GM23338 (cell line): ENCODE data around the gene SMARCE1. TPM values are rescaled to one million over a fixed set of nuclear protein-coding genes. Genes with fewer than 3 reads are reported as not detected.

ENCODE experiments used
- ATAC-seq: fragments of 200-7000 bp; cut with Tn5 transposase; 3 replicates; pipeline ENCODE4 v1.9.1; 2020
- DNase-seq: peaks from one replicate; pipeline ENCODE4 v3.0.0-alpha.2; 2015; ENCODE audit warnings: low spot score
- H2AFZ ChIP-seq: fragments of 200-600 bp; sonication (generic); 2 replicates; pipeline ENCODE4 v1.8.0; 2016; ENCODE audit warnings: antibody characterized with exemption, mild to moderate bottlenecking, moderate library complexity
- H3F3A ChIP-seq: fragments of 200-600 bp; sonication (generic); replicated peaks from 2 replicates; pipeline ENCODE4 v1.8.0; 2017; ENCODE audit warnings: antibody characterized with exemption, mixed run types, low read depth
- H3K27ac ChIP-seq: fragments of 200-600 bp; sonication (generic); 2 replicates; pipeline ENCODE4 v1.6.1; 2016; ENCODE audit warnings: low read depth
- H3K27me3 ChIP-seq: fragments of 200-600 bp; sonication (generic); 2 replicates; pipeline ENCODE4 v1.8.0; 2016; ENCODE audit warnings: mild to moderate bottlenecking, mixed run types, moderate library complexity; ENCODE audit not compliant: insufficient read depth
- H3K36me3 ChIP-seq: fragments of 200-600 bp; sonication (generic); 2 replicates; pipeline ENCODE4 v1.8.0; 2016; ENCODE audit warnings: mild to moderate bottlenecking; ENCODE audit not compliant: insufficient read depth
- H3K4me1 ChIP-seq: fragments of 200-600 bp; sonication (generic); 2 replicates; pipeline ENCODE4 v1.8.0; 2016; ENCODE audit warnings: mild to moderate bottlenecking, moderate library complexity; ENCODE audit not compliant: insufficient read depth
- H3K4me2 ChIP-seq: fragments of 200-600 bp; sonication (generic); 2 replicates; pipeline ENCODE4 v1.7.1; 2017; ENCODE audit warnings: mixed run types
- H3K4me3 ChIP-seq: fragments of 200-600 bp; sonication (generic); 2 replicates; pipeline ENCODE4 v1.6.1; 2016; ENCODE audit warnings: mixed run types
- H3K79me2 ChIP-seq: fragments of 200-600 bp; sonication (generic); replicated peaks from 2 replicates; pipeline ENCODE4 v1.8.0; 2017; ENCODE audit warnings: mild to moderate bottlenecking; ENCODE audit not compliant: insufficient read depth
- H3K9me2 ChIP-seq: fragments of 200-600 bp; sonication (generic); 2 replicates; pipeline ENCODE4 v1.8.0; 2017; ENCODE audit not compliant: insufficient read depth
- H4K20me1 ChIP-seq: fragments of 200-600 bp; sonication (generic); replicated peaks from 2 replicates; pipeline ENCODE4 v1.8.0; 2017; ENCODE audit warnings: mild to moderate bottlenecking; ENCODE audit not compliant: insufficient read depth
- H3K27ac Mint-ChIP-seq: 2 replicates; pipeline ENCODE4 v1.8.0; 2020; ENCODE audit warnings: inconsistent platforms, mild to moderate bottlenecking, moderate library complexity, mixed read lengths
- H3K27me3 Mint-ChIP-seq: 3 replicates; pipeline ENCODE4 v1.8.0; 2022; ENCODE audit warnings: low read depth, mild to moderate bottlenecking, moderate library complexity, mixed read lengths, inconsistent platforms; ENCODE audit not compliant: insufficient read depth, poor library complexity
- H3K36me3 Mint-ChIP-seq: 3 replicates; pipeline ENCODE4 v1.8.0; 2021; ENCODE audit warnings: low read depth, mild to moderate bottlenecking, inconsistent platforms, moderate library complexity, mixed read lengths
- H3K4me1 Mint-ChIP-seq: 3 replicates; pipeline ENCODE4 v1.8.0; 2020; ENCODE audit warnings: mild to moderate bottlenecking, inconsistent platforms, mixed read lengths
- H3K4me3 Mint-ChIP-seq: 3 replicates; pipeline ENCODE4 v1.8.0; 2021; ENCODE audit warnings: moderate library complexity, mild to moderate bottlenecking, inconsistent platforms, mixed read lengths
- H3K9me3 Mint-ChIP-seq: 3 replicates; pipeline ENCODE4 v1.8.0; 2020; ENCODE audit warnings: moderate library complexity, mild to moderate bottlenecking, inconsistent platforms, mixed read lengths
- CREB1 ChIP-seq: fragments of 250-450 bp; sonication (Bioruptor Pico); IDR thresholded peaks from 2 replicates; pipeline ENCODE4 v1.5.0; 2020; ENCODE audit warnings: low read depth, mild to moderate bottlenecking, moderate library complexity
- ETS1 ChIP-seq: IDR thresholded peaks from 2 replicates; pipeline ENCODE4 v1.6.1; 2016; ENCODE audit warnings: antibody characterized with exemption
- EZH2 ChIP-seq: fragments of 200-600 bp; sonication (generic); IDR thresholded peaks from one replicate; pipeline ENCODE4 v1.8.0; 2017; ENCODE audit warnings: antibody characterized with exemption, mild to moderate bottlenecking, low read depth; ENCODE audit not compliant: unreplicated experiment
- EZH2phosphoT487 ChIP-seq: fragments of 200-600 bp; sonication (generic); IDR thresholded peaks from one replicate; pipeline ENCODE4 v1.8.1; 2018; ENCODE audit warnings: antibody characterized with exemption; ENCODE audit not compliant: unreplicated experiment
- JUNB ChIP-seq: IDR thresholded peaks from one replicate; pipeline ENCODE4 v1.6.1; 2016; ENCODE audit warnings: antibody characterized with exemption; ENCODE audit not compliant: unreplicated experiment
- POLR2AphosphoS5 ChIP-seq: IDR thresholded peaks from 2 replicates; pipeline ENCODE4 v1.6.1; 2016; ENCODE audit warnings: antibody characterized with exemption, low read depth
- REST ChIP-seq: IDR thresholded peaks from one replicate; pipeline ENCODE4 v1.6.1; 2018; ENCODE audit warnings: antibody characterized with exemption; ENCODE audit not compliant: unreplicated experiment
- STAT1 ChIP-seq: IDR thresholded peaks from one replicate; pipeline ENCODE4 v1.6.1; 2016; ENCODE audit warnings: antibody characterized with exemption; ENCODE audit not compliant: unreplicated experiment
- ZNF114 ChIP-seq: fragments of 250-450 bp; sonication (Bioruptor Pico); IDR thresholded peaks from 2 replicates; pipeline ENCODE4 v1.5.0; 2020; ENCODE audit warnings: mild to moderate bottlenecking, moderate library complexity
- ZNF331 ChIP-seq: fragments of 250-450 bp; sonication (Bioruptor Pico); IDR thresholded peaks from 2 replicates; pipeline ENCODE4 v1.5.0; 2020; ENCODE audit warnings: low read depth, mild to moderate bottlenecking, moderate library complexity
- ZNF462 ChIP-seq: fragments of 250-450 bp; sonication (Bioruptor Pico); IDR thresholded peaks from 2 replicates; pipeline ENCODE4 v1.5.0; 2020; ENCODE audit warnings: mild to moderate bottlenecking, moderate library complexity
- polyA plus RNA-seq: library from polyadenylated mRNA; unstranded; fragments of >200 nt; fragmentation: Nextera tagmentation; extraction: Ambion mirVana; gene quantifications from 2 replicates; pipeline ENCODE4 v1.2.1, GENCODE V29; 2016
- total RNA-seq: library from RNA; depleted of rRNA; stranded (reverse); fragments of >200 nt; shearing (Covaris generic); gene quantifications from 2 replicates; pipeline ENCODE4 v1.2.3, GENCODE V29; 2014

Gene SMARCE1
- total and polyA plus RNA-seq, 2 experiments from 2014 or later, result 101 to 258 TPM

- TF ChIP-seq ZNF462 (CRISPR knock-in tag), result no peak
- no peak for TF ChIP-seq ZNF114 (CRISPR knock-in tag)
- no peak for TF ChIP-seq ETS1
- TF ChIP-seq ZNF331 (CRISPR knock-in tag), result no peak
Measured at GRCh38 chr17:40621578-40621977, 26.0 kb downstream of the SMARCE1 start (continued).

GRCh38 chr17:40621019-40621418 is 26.6 kb downstream of the SMARCE1 start:
- H3K4me1 Mint-ChIP-seq, result peaks cover 8% of the 10 kb centered on the region
- no peaks in the 10 kb centered on the region for H3K36me3 Mint-ChIP-seq
- no peak for ATAC-seq
- TF ChIP-seq POLR2AphosphoS5 (no peak), CREB1 (CRISPR knock-in tag) (no peak), ZNF114 (CRISPR knock-in tag) (no peak), STAT1 (no peak), JUNB (no peak), EZH2 (no peak), REST (no peak), ETS1 (no peak), EZH2phosphoT487 (no peak), ZNF331 (CRISPR knock-in tag) (no peak)

More at GRCh38 chr17:40621019-40621418, 26.6 kb downstream of the SMARCE1 start:
- no peaks in the 10 kb centered on the region for H4K20me1 ChIP-seq
- no peaks in the 10 kb centered on the region for H3K9me2 ChIP-seq
- Mint-ChIP-seq H3K4me3 (no peak overlapping the region), H3K27me3 (peaks cover 6% of the 10 kb centered on the region), H3K27ac (no peak overlapping the region), H3K9me3 (no peaks in the 10 kb centered on the region)
- H3F3A ChIP-seq, result no peaks in the 10 kb centered on the region
- DNase-seq, result no peak
- H3K79me2 ChIP-seq, result no peaks in the 10 kb centered on the region
- H3K36me3 ChIP-seq, result no peaks in the 10 kb centered on the region
- H2AFZ ChIP-seq, result no peak overlapping the region
- H3K27me3 ChIP-seq, result no peaks in the 10 kb centered on the region
- no peak overlapping the region for H3K4me2 ChIP-seq
- peaks cover 14% of the 10 kb centered on the region for H3K4me1 ChIP-seq
- no peak overlapping the region for H3K27ac ChIP-seq
- no peak overlapping the region for H3K4me3 ChIP-seq
